ENCODE measurements around the gene ERN2. TPM values are rescaled to one million over a fixed set of nuclear protein-coding genes. Genes with fewer than 3 reads are reported as not detected.
"Not testable (repeated sequence)": the region's sequence is repeated elsewhere in the genome, so short reads cannot be mapped to it uniquely, and the experiment has no call there.

ERN2 gene
- total RNA-seq, 1 experiment from 2014 or later: 3.9 TPM

DNA sequence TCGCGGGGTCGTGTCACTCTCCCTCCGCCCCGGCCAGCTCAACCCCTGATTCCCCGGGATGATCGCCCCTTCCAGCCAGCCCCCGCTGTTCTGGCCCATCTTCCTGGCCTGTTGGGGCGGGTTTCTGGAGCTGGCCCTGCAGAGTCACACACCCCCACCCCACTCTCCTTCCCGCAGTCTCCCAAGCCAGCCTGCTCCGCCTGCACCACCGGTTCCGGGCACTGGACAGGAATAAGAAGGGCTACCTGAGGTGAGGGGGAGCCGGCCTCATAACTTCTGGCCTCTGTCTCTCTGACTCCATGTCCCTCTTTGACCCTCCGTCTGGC is 42.4 kb upstream of the ERN2 start:
- no peak for DNase-seq
- H3K9me3 ChIP-seq (ENCODE audit: insufficient read depth, low read depth): no peaks in the 10 kb centered on the region
- no peaks in the 10 kb centered on the region for H3F3A ChIP-seq (ENCODE audit: insufficient read depth, low read depth)
- no peaks in the 10 kb centered on the region for H4K20me1 ChIP-seq (ENCODE audit: insufficient read depth)
- no TSS peak for BruUV-seq (replicated peaks)
- H3K4me1 ChIP-seq (replicated peaks; ENCODE audit: insufficient read depth): no peaks in the 10 kb centered on the region
- no peak overlapping the region for H2AFZ ChIP-seq
- intact Hi-C loops (cut with micrococcal nuclease; ENCODE audit: unreplicated experiment): no loop called here
- ChIA-PET POLR2A (ENCODE audit: unreplicated experiment) (no interaction called here), CTCF (no interaction called here)
- H3K79me2 ChIP-seq (ENCODE audit: low read depth): no peaks in the 10 kb centered on the region
- H3K9me2 ChIP-seq (ENCODE audit: insufficient read depth): no peaks in the 10 kb centered on the region
- H3K4me2 ChIP-seq: no peak overlapping the region
- no peak overlapping the region for H3K27ac ChIP-seq
- no peak overlapping the region for H3K4me3 ChIP-seq
- H3K27me3 ChIP-seq (ENCODE audit: insufficient read depth, low read depth): peaks cover 73% of the 10 kb centered on the region
- no peaks in the 10 kb centered on the region for H3K36me3 ChIP-seq (ENCODE audit: low read depth)
- TF ChIP-seq, protein P1, sequence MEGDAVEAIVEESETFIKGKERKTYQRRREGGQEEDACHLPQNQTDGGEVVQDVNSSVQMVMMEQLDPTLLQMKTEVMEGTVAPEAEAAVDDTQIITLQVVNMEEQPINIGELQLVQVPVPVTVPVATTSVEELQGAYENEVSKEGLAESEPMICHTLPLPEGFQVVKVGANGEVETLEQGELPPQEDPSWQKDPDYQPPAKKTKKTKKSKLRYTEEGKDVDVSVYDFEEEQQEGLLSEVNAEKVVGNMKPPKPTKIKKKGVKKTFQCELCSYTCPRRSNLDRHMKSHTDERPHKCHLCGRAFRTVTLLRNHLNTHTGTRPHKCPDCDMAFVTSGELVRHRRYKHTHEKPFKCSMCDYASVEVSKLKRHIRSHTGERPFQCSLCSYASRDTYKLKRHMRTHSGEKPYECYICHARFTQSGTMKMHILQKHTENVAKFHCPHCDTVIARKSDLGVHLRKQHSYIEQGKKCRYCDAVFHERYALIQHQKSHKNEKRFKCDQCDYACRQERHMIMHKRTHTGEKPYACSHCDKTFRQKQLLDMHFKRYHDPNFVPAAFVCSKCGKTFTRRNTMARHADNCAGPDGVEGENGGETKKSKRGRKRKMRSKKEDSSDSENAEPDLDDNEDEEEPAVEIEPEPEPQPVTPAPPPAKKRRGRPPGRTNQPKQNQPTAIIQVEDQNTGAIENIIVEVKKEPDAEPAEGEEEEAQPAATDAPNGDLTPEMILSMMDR (conservative IDR thresholded peaks at IDR 0.05): no peak
- no peak for TF ChIP-seq EZH2 (IDR thresholded peaks at IDR 0.05; ENCODE audit: low read depth)

DNA sequence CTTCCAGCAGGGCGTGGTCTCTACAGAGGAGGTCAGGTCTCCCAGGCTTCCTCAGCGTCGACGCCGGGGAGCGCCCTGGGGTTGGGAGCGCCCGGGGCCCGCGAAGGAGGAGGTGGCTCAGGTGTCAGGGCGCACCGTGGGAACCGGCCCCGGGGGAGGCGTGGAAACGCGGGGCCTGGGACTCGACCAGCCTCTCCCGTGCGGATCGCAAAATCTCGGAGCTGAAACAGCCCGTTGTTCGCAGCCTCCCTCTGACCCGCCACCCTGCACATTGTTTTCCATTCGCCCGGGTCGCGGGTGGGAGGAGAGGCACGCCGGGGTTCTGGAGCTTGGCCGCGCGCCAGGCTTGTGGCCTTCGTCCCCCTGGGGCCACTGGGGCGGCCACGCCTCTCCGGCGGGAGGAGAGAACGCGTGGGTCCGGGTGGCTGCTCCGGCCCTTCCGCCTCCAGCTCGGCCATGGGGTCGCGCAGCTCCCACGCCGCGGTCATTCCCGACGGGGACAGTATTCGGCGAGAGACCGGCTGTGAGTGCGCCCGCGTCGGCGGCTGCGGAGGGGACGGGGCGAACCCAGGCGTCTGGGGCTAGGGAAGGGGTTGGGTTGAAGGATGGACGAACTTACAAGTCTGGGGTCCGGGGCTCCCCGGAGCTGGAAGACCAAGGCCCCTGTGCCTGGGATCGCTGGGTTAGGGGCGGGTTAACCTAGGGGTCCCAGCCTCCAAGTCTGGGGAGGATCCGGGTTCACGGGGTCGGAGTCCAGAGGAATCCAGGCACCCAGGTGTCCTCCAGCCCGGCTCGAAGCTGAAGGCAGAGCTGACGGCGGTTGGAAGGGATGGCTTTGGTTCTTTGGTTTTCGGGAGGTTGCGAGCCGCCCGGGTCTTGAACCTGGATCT is 41.8 kb upstream of the ERN2 start, which contains the start of gene CHP2:
TSS of gene CHP2 (plus strand) at position 433 of the 890 bp plus-strand sequence. CDS start at position 457, 24 bp downstream.
- intact Hi-C loops (cut with micrococcal nuclease; ENCODE audit: unreplicated experiment): no loop called here
- Histone ChIP-seq H3K79me2 (ENCODE audit: low read depth) (no peaks in the 10 kb centered on the region), H3K9me2 (ENCODE audit: insufficient read depth) (no peaks in the 10 kb centered on the region), H3K4me3 (no peak within 1 kb of the TSS), H3K27me3 (ENCODE audit: insufficient read depth, low read depth) (peaks cover 73% of the 10 kb centered on the region), H3K36me3 (ENCODE audit: low read depth) (no peaks in the 10 kb centered on the region), H3K4me2 (no peak within 1 kb of the TSS), H2AFZ (no peak within 1 kb of the TSS), H3K27ac (no peak within 1 kb of the TSS), H4K20me1 (ENCODE audit: insufficient read depth) (no peaks in the 10 kb centered on the region), H3K9me3 (ENCODE audit: insufficient read depth, low read depth) (no peaks in the 10 kb centered on the region), H3K4me1 (replicated peaks; ENCODE audit: insufficient read depth) (no peaks in the 10 kb centered on the region), H3F3A (ENCODE audit: insufficient read depth, low read depth) (no peaks in the 10 kb centered on the region)
- no peak for TF ChIP-seq EZH2 (IDR thresholded peaks at IDR 0.05; ENCODE audit: low read depth)
- TF ChIP-seq, protein P1 (conservative IDR thresholded peaks at IDR 0.05): no peak
- BruUV-seq (replicated peaks): no TSS peak
- no peak for DNase-seq
- ChIA-PET POLR2A (ENCODE audit: unreplicated experiment) (no interaction called here), CTCF (no interaction called here)

DNA sequence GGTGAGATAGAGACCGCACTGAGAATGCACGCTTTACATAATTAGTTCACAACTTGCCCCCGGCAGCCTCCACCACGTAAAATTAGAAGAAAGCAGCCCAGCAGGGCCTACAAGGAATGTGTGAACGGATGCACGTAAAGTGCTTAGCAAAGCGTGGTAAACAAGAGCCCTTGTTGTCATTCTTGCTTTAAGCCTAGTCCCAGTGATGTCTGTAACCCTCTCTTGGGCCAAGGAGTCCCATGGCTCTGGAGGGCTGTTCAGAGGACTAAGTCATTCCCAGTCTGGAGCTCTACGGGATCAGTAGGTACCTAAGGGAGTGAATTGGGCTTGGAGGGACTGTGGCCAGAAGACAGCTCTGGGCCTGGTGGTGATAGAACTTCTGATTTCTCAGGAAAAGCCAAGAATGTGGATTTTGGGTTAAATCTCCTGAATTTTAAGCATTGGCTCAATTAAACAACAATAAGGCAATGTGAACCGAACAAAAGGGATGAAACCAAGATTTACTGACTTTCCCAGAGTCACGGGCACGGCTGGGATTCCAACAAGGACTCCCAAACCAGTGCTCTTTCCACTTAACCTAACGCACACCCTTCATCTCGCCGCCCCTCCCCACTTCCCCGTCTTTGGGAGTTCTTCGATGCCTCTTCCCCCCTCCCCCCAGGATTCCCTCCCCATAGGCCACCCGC is 41.0 kb upstream of the ERN2 start:
- intact Hi-C loops (cut with micrococcal nuclease; ENCODE audit: unreplicated experiment): no loop called here
- CTCF ChIA-PET: no interaction called here
- no peak overlapping the region for H3K27ac ChIP-seq
- no peaks in the 10 kb centered on the region for H3K9me3 ChIP-seq (ENCODE audit: insufficient read depth, low read depth)
- no peaks in the 10 kb centered on the region for H3K4me1 ChIP-seq (replicated peaks; ENCODE audit: insufficient read depth)
- no peak for TF ChIP-seq EZH2 (IDR thresholded peaks at IDR 0.05; ENCODE audit: low read depth)
- TF ChIP-seq, protein P1 (conservative IDR thresholded peaks at IDR 0.05): no peak
- POLR2A ChIA-PET (ENCODE audit: unreplicated experiment): no interaction called here
- H3K27me3 ChIP-seq (ENCODE audit: insufficient read depth, low read depth): peaks cover 70% of the 10 kb centered on the region
- no peaks in the 10 kb centered on the region for H3K79me2 ChIP-seq (ENCODE audit: low read depth)
- DNase-seq: no peak
- no peaks in the 10 kb centered on the region for H4K20me1 ChIP-seq (ENCODE audit: insufficient read depth)
- H3K9me2 ChIP-seq (ENCODE audit: insufficient read depth): no peaks in the 10 kb centered on the region
- H3K4me2 ChIP-seq: no peak overlapping the region
- H3K36me3 ChIP-seq (ENCODE audit: low read depth): no peaks in the 10 kb centered on the region
- BruUV-seq (replicated peaks): no TSS peak
- H3F3A ChIP-seq (ENCODE audit: insufficient read depth, low read depth): no peaks in the 10 kb centered on the region
- no peak overlapping the region for H3K4me3 ChIP-seq
- H2AFZ ChIP-seq: no peak overlapping the region

DNA sequence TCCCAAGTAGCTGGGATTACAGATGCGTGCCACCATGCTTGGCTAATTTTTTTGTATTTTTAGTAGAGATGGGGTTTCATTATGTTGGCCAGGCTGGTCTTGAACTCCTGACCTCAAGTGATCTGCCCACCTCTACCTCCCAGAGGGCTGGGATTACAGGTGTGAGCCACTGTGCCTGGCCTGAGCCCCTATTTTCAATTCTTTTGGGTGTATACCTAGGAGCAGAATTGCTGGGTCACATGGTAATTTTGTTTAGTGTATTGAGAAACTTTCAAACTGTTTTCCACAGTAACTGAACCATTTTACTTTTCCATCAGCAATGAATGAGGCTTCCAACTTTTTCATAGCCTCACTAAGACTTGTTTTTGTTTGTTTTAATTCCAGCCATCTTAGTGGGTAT is 38.0 kb upstream of the ERN2 start:
- H3F3A ChIP-seq (ENCODE audit: insufficient read depth, low read depth); CTCF ChIA-PET; H3K9me2 ChIP-seq (ENCODE audit: insufficient read depth); H3K4me2 ChIP-seq; intact Hi-C loops (cut with micrococcal nuclease; ENCODE audit: unreplicated experiment); H3K36me3 ChIP-seq (ENCODE audit: low read depth); POLR2A ChIA-PET (ENCODE audit: unreplicated experiment); H3K27ac ChIP-seq; H3K79me2 ChIP-seq (ENCODE audit: low read depth); DNase-seq; H4K20me1 ChIP-seq (ENCODE audit: insufficient read depth); H3K9me3 ChIP-seq (ENCODE audit: insufficient read depth, low read depth); H3K4me3 ChIP-seq; H2AFZ ChIP-seq; BruUV-seq (replicated peaks); H3K4me1 ChIP-seq (replicated peaks; ENCODE audit: insufficient read depth): not testable (repeated sequence)
- H3K27me3 ChIP-seq (ENCODE audit: insufficient read depth, low read depth): peaks cover 56% of the 10 kb centered on the region

Measured in PC-9 (cell line).